WERI-Rb-1 (cell line): ENCODE measurements around the gene TAF3.
A peak's percentile ranks its signal among the peaks of the same experiment; 100 is the strongest.

Source experiments
- DNase-seq: peaks from one replicate; pipeline ENCODE4 v3.0.0-alpha.2; 2020
- H3K27ac ChIP-seq: fragments of 250-450 bp; sonication (Bioruptor Pico); 2 replicates; pipeline ENCODE4 v1.5.1; 2020; ENCODE audit warnings: mild to moderate bottlenecking, moderate library complexity
- H3K27me3 ChIP-seq: fragments of 250-450 bp; sonication (Bioruptor Pico); 2 replicates; pipeline ENCODE4 v1.5.1; 2021; ENCODE audit warnings: mild to moderate bottlenecking, low read depth, moderate library complexity; ENCODE audit not compliant: insufficient read depth, severe bottlenecking
- H3K36me3 ChIP-seq: fragments of 250-450 bp; sonication (Bioruptor Pico); 2 replicates; pipeline ENCODE4 v1.5.1; 2020; ENCODE audit warnings: mild to moderate bottlenecking, moderate library complexity
- H3K4me3 ChIP-seq: 2 replicates; pipeline ENCODE4 v1.5.1; 2011; ENCODE audit warnings: low read depth, mild to moderate bottlenecking, control low read depth, low read length
- H3K9me3 ChIP-seq: fragments of 250-450 bp; sonication (Bioruptor Pico); 2 replicates; pipeline ENCODE4 v1.5.1; 2021; ENCODE audit warnings: mild to moderate bottlenecking, moderate library complexity; ENCODE audit not compliant: severe bottlenecking
- TF ChIP-seq, protein P1 (sequence below): IDR thresholded peaks from 2 replicates; pipeline ENCODE4 v1.5.1; 2011; ENCODE audit warnings: low read depth, mild to moderate bottlenecking, control low read depth, inconsistent platforms, low read length

The TAF3 gene

GRCh38 chr10:8051109-8051821 lies 233.0 kb downstream of the TAF3 start:
- DNase-seq, result no peak
- Histone ChIP-seq H3K27me3 (peaks cover 82% of the 10 kb centered on the region), H3K27ac (no peak overlapping the region), H3K36me3 (no peaks in the 10 kb centered on the region), H3K4me3 (no peak overlapping the region), H3K9me3 (peaks cover 4% of the 10 kb centered on the region)
- TF ChIP-seq, protein P1, sequence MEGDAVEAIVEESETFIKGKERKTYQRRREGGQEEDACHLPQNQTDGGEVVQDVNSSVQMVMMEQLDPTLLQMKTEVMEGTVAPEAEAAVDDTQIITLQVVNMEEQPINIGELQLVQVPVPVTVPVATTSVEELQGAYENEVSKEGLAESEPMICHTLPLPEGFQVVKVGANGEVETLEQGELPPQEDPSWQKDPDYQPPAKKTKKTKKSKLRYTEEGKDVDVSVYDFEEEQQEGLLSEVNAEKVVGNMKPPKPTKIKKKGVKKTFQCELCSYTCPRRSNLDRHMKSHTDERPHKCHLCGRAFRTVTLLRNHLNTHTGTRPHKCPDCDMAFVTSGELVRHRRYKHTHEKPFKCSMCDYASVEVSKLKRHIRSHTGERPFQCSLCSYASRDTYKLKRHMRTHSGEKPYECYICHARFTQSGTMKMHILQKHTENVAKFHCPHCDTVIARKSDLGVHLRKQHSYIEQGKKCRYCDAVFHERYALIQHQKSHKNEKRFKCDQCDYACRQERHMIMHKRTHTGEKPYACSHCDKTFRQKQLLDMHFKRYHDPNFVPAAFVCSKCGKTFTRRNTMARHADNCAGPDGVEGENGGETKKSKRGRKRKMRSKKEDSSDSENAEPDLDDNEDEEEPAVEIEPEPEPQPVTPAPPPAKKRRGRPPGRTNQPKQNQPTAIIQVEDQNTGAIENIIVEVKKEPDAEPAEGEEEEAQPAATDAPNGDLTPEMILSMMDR, result no peak

DNA sequence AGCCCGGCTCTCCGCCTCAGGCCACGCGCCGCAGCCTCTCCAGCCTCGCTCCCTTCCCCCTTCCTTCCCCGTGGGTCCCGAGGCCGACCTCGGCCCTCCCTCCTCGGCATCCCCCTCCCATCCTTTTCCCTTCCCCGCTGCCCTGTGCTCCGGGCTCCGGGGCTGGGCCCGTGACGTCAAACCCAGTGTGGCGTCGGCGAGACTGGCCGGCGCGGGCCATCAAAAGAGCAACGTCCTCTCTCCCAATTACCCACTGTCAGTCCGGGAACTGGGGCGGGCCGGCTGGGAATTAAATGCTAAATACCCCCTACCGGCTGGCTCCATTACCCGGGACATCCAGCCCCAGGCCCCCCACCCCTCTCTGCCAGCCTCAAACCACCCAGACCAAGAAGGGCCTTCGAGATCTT lies 233.5 kb downstream of the TAF3 start:
- TF ChIP-seq, protein P1, result no peak
- peaks cover 76% of the 10 kb centered on the region for H3K27me3 ChIP-seq
- no peak for DNase-seq

DNA sequence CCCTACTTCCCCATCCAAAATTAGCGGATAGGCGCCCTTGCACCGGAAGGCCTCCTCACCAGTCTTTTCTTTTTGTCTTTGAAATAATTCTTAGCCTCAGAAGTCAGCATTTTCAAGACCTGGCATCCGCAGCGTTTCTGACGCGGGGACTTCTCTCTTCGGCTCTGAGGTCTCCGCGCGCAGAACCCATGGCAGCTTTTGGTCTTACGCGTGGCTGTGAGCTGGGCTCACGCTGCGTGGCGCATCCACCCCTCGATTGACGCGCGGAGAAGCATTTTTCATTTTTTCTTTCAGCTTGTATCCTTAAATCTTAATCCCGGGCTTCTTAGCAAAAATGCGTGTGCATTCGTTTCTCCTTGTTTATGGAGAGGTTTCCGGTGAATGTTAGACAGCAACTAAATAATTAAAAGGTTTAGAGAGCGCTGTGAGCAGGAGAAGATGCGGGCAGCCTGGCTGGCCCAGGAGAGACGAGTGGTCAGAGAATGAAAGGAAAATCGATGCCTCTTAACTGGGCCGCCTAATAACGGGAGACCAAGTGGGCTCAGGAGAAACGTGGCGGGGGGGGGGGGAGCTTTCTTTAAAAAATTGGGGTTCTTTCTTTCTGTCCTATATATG lies 234.1 kb downstream of the TAF3 start:
- Histone ChIP-seq H3K4me3 (no peak overlapping the region), H3K27me3 (peaks cover 70% of the 10 kb centered on the region), H3K9me3 (peaks cover 4% of the 10 kb centered on the region), H3K36me3 (no peaks in the 10 kb centered on the region), H3K27ac (no peak overlapping the region)
- TF ChIP-seq, protein P1, result no peak
- DNase-seq, result no peak

More for the DNA sequence above, 233.5 kb downstream of the TAF3 start:
- Histone ChIP-seq H3K27ac (no peak overlapping the region), H3K36me3 (no peaks in the 10 kb centered on the region), H3K9me3 (peaks cover 4% of the 10 kb centered on the region), H3K4me3 (no peak overlapping the region)

- H3K36me3 ChIP-seq, result no peaks in the 10 kb centered on the region
- H3K4me3 ChIP-seq, result no peak overlapping the region
- no peak overlapping the region for H3K27ac ChIP-seq
- TF ChIP-seq, protein P1, result no peak
- peaks cover 4% of the 10 kb centered on the region for H3K9me3 ChIP-seq
- DNase-seq, result no peak
- H3K27me3 ChIP-seq, result peaks cover 66% of the 10 kb centered on the region
These were observed 234.7 kb downstream of the TAF3 start for GRCh38 chr10:8052956-8053445.

- Histone ChIP-seq H3K9me3 (peaks cover 4% of the 10 kb centered on the region), H3K27me3 (peaks cover 60% of the 10 kb centered on the region), H3K27ac (no peak overlapping the region), H3K4me3 (no peak overlapping the region), H3K36me3 (no peaks in the 10 kb centered on the region)
- TF ChIP-seq, protein P1, result peak; percentile 63
- DNase-seq, result peak; percentile 49
These were observed 235.3 kb downstream of the TAF3 start for GRCh38 chr10:8053446-8054243.
